ENCODE measurements around the gene PIK3CA. TPM values are rescaled to one million over a fixed set of nuclear protein-coding genes. Genes with fewer than 3 reads are reported as not detected.
A peak's percentile ranks its signal among the peaks of the same experiment; 100 is the strongest.

PIK3CA gene
- total RNA-seq, 4 donors from 2014 or later, result 7.3 to 12.4 (median 10.9) TPM

DNA sequence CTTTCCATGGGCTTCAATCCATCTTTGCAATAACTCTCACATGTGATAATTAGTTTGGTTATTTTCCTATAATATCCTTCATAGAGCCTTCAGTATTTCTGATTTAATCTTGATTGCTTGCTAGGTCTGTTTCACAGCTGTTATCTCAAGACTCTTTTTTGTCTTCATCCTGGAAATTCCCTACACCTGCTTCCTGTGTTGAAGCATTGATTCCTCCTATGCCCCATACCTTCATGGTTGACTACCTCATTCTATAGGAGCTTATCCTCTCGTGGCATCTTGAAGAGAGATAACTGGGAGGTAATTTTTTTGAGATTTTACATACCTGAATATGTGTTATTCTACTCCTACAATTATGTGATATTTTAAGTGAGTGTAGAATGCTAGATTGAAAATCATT, 26.7 kb downstream of the PIK3CA start:
- Histone ChIP-seq H3K4me1 (peaks cover 0 to under 1% (median 0%) of the 10 kb centered on the region in 4 donors), H3K27me3 (no peaks in the 10 kb centered on the region), H3K36me3 (no peaks in the 10 kb centered on the region), H3K4me3 (no peak overlapping the region), H3K27ac (no peak overlapping the region), H3K9me3 (no peaks in the 10 kb centered on the region)
- no peak for DNase-seq
- TF ChIP-seq POLR2A (IDR thresholded peaks at IDR 0.05), result no peak
- TF ChIP-seq, protein P1, sequence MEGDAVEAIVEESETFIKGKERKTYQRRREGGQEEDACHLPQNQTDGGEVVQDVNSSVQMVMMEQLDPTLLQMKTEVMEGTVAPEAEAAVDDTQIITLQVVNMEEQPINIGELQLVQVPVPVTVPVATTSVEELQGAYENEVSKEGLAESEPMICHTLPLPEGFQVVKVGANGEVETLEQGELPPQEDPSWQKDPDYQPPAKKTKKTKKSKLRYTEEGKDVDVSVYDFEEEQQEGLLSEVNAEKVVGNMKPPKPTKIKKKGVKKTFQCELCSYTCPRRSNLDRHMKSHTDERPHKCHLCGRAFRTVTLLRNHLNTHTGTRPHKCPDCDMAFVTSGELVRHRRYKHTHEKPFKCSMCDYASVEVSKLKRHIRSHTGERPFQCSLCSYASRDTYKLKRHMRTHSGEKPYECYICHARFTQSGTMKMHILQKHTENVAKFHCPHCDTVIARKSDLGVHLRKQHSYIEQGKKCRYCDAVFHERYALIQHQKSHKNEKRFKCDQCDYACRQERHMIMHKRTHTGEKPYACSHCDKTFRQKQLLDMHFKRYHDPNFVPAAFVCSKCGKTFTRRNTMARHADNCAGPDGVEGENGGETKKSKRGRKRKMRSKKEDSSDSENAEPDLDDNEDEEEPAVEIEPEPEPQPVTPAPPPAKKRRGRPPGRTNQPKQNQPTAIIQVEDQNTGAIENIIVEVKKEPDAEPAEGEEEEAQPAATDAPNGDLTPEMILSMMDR (IDR thresholded peaks at IDR 0.05), result no peak

DNA sequence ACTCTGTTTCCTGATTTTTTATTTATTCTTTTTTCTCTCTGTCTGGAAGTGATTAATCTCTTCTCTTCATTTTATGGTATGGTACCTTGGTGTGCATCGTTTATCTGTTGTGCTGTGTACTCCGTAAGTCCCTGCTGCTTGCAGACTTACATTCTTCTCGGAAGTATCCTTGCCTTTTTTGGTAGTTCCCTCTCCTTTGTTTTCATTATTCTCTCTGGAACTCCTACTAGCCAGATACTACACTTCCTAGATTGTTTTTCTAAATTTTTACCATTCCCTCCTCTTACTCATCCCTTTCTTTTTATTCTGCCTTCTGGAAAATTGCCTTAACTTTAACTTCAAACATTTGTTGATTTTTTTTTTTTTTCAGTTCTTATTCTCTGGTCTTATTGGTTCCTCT, 27.2 kb downstream of the PIK3CA start:
- no peaks in the 10 kb centered on the region for H3K36me3 ChIP-seq
- H3K27me3 ChIP-seq, result no peaks in the 10 kb centered on the region
- no peak for DNase-seq
- no peak overlapping the region for H3K27ac ChIP-seq
- no peak for TF ChIP-seq POLR2A (IDR thresholded peaks at IDR 0.05)
- TF ChIP-seq, protein P1 (IDR thresholded peaks at IDR 0.05), result no peak
- no peaks in the 10 kb centered on the region for H3K9me3 ChIP-seq
- no peak overlapping the region for H3K4me3 ChIP-seq
- peaks cover 0 to 5% (median 0%) of the 10 kb centered on the region in 4 donors for H3K4me1 ChIP-seq

DNA sequence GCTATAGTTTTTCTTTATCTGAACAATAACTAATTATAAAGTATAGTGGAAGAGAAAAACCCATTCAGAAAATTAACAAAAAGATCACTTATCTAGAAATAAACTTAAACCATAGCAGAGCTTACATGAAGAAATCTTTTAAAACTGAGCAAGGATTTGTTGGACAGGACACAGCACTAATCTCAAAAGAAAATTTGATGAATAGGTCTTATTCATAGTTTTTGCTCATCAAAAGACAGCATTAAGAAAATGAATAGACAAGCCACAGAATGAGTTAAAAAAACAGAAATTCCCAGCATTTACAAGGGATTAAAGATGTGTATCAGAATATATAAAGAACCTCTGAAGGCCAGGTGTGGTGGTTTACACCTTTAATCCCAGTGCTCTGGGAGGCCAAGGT, 29.5 kb downstream of the PIK3CA start:
- H3K4me1 ChIP-seq, result peaks cover 0 to 9% (median 0%) of the 10 kb centered on the region in 4 donors
- no peaks in the 10 kb centered on the region for H3K36me3 ChIP-seq
- no peak for DNase-seq
- TF ChIP-seq POLR2A (IDR thresholded peaks at IDR 0.05), result no peak
- TF ChIP-seq, protein P1 (IDR thresholded peaks at IDR 0.05), result no peak
- no peaks in the 10 kb centered on the region for H3K9me3 ChIP-seq
- no peak overlapping the region for H3K27ac ChIP-seq
- no peaks in the 10 kb centered on the region for H3K27me3 ChIP-seq
- no peak overlapping the region for H3K4me3 ChIP-seq

GRCh38 chr3:179179256-179179655, 31.1 kb downstream of the PIK3CA start:
- Histone ChIP-seq H3K4me1 (peaks cover 0 to 10% (median 0%) of the 10 kb centered on the region in 4 donors), H3K27ac (no peak overlapping the region), H3K36me3 (no peaks in the 10 kb centered on the region), H3K27me3 (no peaks in the 10 kb centered on the region), H3K4me3 (no peak overlapping the region), H3K9me3 (no peaks in the 10 kb centered on the region)
- TF ChIP-seq, protein P1 (IDR thresholded peaks at IDR 0.05), result no peak
- TF ChIP-seq POLR2A (IDR thresholded peaks at IDR 0.05), result no peak
- DNase-seq, result no peak

DNA sequence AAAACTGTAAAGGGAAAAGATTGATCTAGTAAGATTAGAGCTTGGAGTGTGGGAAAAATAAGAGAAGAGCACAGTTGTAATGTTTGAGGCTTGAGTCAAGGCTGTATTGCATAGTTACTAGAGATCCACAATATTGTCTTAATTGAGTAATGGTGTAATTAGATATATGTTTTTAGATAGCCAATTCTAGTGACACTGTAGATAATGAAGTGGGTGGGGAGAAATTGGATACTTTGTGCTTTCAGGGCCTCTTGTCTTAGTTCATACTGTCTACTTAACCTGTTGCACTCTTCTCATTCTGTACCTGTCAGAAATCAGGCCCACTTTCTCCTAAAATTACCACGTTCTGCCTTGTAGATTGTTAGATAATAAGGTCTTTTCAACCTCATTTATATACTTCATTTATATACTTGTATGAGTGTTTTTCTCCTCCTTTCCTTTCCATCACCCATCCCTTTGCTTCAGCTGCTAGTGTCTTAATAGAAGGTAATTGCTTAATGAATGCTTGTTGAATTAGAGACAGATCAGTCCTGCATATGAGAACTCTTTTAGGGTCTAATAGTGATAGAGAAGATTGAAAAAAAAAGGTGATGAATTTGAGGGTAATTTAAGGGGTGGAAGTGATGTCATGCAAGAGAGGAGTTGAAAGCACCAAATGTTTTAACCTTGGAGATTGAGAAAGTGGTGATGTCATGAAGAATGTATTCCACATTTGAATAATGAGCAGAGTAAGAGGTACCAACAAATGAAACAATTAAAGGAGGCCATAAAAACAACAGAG, 32.0 kb downstream of the PIK3CA start:
- Histone ChIP-seq H3K4me1 (peaks cover 0 to 10% (median 0%) of the 10 kb centered on the region in 4 donors), H3K4me3 (no peak overlapping the region), H3K9me3 (no peaks in the 10 kb centered on the region), H3K27me3 (no peaks in the 10 kb centered on the region), H3K36me3 (no peaks in the 10 kb centered on the region), H3K27ac (peak overlapping the region in 3 of 4 donors; percentile 12 to 63 (median 57))
- no peak for DNase-seq
- TF ChIP-seq POLR2A (IDR thresholded peaks at IDR 0.05), result no peak
- TF ChIP-seq, protein P1 (IDR thresholded peaks at IDR 0.05), result no peak
